GM21367 (cell line): ENCODE measurements around the gene OASL.

Experiments used
- ATAC-seq: cut with Tn5 transposase; IDR thresholded peaks from one replicate; pipeline ENCODE4 v1.9.1; 2021; ENCODE audit not compliant: unreplicated experiment

Gene OASL

DNA sequence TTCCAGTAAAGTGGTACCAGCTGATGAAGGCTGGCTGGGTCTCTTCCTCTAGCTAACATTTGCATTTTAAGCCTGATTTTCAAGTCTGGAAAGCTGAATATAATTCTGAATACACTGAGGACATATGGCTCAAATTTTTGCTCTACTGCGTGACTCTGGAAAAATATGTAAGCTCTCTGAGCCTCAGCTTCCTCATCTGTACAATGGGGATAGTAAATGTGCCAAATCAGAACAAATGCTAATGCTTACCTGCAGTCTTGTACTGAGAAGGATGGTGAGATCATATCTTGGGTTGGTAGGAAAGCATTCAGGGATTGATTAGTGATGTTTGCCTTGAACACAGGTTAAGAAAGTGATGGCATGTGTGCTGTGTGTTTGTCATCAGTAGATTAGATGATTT, 46.1 kb downstream of the OASL start:
- no peak for ATAC-seq

DNA sequence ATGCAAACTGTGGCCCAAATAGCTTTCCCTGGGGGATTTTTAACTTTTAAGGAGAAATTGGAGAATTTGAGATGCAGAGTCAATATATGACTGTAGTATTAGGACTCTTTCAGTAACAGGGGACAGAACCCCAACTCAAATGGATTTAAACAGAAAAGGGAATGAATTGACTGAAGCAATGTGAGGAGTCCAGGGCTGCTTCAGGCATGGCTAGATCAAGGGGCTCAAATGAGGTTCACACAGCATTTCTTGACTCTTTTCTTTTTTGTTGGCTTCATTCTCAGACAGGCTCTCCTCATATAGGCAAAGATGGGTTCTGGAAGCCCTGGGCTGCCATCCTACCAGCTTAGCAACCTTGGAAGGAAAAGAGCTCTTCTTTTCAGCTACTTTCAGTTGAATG, 47.1 kb downstream of the OASL start:
- ATAC-seq: no peak

GRCh38 chr12:120990487-120991055, 48.5 kb downstream of the OASL start:
- ATAC-seq: no peak

DNA sequence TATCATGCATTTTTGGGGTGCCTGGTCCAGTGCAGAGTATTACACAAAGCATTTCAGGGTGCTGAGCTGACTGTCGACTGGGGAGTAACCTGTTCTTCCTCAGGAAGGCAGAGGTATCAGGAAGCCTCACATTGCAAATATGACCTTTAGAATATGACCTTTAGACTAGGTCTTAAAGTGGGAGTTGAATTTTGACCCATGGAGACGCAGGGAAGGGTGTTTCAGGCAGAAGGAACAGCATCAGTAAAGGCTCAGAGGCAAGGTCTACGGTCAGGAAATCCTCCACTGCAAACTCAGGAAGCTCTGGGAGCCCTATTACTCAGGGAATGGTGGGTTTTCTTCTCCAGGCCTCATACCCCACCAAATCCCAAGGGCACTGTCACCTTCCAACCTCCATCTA, 49.4 kb downstream of the OASL start:
- no peak for ATAC-seq

- ATAC-seq: no peak
Observed at GRCh38 chr12:120988658-120989057, 50.4 kb downstream of the OASL start.

GRCh38 chr12:120988234-120988633, 50.8 kb downstream of the OASL start:
- no peak for ATAC-seq

GRCh38 chr12:120984351-120984898, 54.6 kb downstream of the OASL start:
- no peak for ATAC-seq

- ATAC-seq: no peak
Observed at GRCh38 chr12:120983759-120984158, 55.3 kb downstream of the OASL start.

- ATAC-seq: no peak
Observed at GRCh38 chr12:120982659-120983058, 56.4 kb downstream of the OASL start.

GRCh38 chr12:120981407-120981941, 57.6 kb downstream of the OASL start:
- no peak for ATAC-seq

GRCh38 chr12:120980800-120981368, 58.2 kb downstream of the OASL start:
- ATAC-seq: no peak

DNA sequence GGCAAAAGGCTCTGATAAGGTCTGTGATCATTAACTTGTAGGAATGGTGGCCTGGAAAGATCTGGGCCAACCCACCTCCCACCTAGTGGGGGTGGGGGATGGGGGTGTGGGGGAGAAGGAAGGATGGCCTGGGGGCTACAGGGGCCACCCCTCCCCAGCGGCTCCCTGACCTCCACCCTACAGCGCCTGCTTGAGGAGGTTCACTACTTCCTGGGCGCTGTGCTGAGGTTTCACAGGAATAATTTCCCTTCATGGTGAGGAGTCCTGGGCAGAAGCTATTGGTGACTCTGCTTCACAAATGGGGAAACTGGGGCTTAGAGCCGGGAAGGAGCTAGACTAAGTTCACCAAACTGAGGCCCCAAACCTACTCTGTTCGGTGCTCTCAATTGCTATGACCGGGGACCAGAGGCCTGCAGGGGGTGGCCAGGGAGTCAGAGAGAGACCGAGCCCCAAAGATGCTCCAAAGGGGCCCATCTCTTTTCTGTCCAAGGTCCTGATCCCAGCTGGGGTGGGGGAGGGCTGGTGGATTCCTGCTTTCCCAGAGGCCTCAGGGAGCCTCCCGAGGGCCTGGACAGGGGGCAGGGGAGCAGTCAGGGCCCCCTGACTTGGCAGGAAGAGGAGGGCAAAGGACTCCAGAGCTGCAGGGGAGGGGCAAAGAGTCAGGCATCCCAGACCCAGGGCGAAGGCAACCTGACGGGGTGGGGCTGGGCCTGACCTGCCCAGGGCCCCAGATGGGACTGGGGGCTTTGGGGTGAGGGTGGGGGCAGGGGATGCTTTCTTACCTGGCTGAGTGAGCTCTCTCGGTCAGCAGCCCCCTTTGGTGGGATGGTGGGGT, 59.0 kb downstream of the OASL start:
- ATAC-seq: no peak

- no peak for ATAC-seq
Observed at GRCh38 chr12:120979220-120979861, 59.7 kb downstream of the OASL start.

GRCh38 chr12:120978296-120979219, 60.5 kb downstream of the OASL start, which contains the start of gene HNF1A:
Gene HNF1A (plus strand): TSS chr12:120978543. CDS start chr12:120978769, 226 bp downstream.
- no peak for ATAC-seq

GRCh38 chr12:120977531-120978295, 61.3 kb downstream of the OASL start:
- ATAC-seq: no peak

- ATAC-seq: no peak
Observed at GRCh38 chr12:120972870-120973543, 66.0 kb downstream of the OASL start.

GRCh38 chr12:120971299-120972180, 67.5 kb downstream of the OASL start:
- ATAC-seq: no peak

DNA sequence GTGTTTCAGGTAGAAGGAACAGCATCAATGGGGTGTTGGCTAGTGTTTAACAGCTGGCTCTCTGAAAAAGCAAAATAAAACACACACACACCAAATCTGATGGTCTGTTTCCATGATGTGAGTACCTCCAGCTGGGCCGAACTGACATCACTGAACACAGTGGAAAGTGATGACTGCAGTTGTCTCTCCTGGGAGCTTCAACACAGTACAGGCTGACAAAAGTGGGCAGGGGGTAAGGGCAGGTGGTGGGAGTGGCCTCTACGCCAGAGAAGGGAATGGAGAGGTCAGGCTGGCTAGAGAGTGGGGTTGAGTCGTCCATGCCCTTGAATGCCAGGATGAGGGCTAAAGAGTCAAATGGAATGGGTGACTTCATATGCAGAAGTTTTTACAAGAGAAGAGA, 68.7 kb downstream of the OASL start:
- ATAC-seq: no peak
